HG03460 (cell line): ENCODE data around the gene CTRB2.
"Not testable (repeated sequence)": the region's sequence is repeated elsewhere in the genome, so short reads cannot be mapped to it uniquely, and the experiment has no call there.

Experiments used
- ATAC-seq: cut with Tn5 transposase; IDR thresholded peaks from one replicate; pipeline ENCODE4 v1.9.1; 2021; ENCODE audit not compliant: unreplicated experiment

The CTRB2 gene

GRCh38 chr16:75207831-75208230, 870 bp upstream of the CTRB2 start:
- no peak for ATAC-seq

GRCh38 chr16:75205961-75206748, 806 bp downstream of the CTRB2 start:
- not testable (repeated sequence) for ATAC-seq

DNA sequence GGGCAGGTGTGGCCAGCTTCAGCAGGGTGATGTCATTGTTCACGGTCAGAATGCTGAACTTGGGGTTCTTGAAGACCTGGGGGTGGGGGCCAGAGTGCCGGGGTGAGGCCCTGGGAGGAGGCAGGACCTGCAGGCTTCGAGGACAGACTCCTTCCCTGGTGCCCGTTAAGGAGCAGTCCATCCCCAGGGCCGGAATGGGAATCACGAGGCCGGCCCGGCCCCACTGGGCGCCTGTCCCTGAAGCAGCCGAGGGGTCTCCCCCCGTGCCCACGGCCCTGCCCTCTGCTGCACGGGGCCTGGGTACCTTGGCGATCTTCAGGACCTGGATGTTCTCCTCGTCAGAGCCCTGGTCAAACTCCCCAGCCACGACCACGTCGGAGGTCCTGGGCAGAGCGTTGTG, 1.5 kb downstream of the CTRB2 start:
- ATAC-seq: not testable (repeated sequence)

DNA sequence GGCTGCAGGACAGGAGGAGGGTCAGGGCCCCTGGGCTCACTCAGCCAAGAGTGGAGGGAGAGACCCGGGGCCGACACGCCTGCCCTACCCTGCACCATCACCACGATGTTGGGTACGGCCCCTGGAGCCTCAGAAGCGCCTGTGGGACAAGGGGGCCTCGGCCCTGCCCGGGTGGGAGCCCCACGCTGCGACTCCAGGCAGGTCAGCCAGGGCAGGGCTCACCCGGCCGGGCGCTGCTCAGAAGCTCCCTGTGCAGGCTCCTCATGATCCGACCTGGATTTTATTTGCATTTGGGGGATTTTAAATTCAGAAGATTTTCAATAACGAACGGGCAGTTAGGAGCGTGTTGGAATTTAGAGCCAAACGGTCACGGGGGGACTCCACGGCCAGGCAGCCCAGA, 2.1 kb downstream of the CTRB2 start:
- not testable (repeated sequence) for ATAC-seq

- no peak for ATAC-seq
Measured at GRCh38 chr16:75204410-75204758, 2.6 kb downstream of the CTRB2 start.

DNA sequence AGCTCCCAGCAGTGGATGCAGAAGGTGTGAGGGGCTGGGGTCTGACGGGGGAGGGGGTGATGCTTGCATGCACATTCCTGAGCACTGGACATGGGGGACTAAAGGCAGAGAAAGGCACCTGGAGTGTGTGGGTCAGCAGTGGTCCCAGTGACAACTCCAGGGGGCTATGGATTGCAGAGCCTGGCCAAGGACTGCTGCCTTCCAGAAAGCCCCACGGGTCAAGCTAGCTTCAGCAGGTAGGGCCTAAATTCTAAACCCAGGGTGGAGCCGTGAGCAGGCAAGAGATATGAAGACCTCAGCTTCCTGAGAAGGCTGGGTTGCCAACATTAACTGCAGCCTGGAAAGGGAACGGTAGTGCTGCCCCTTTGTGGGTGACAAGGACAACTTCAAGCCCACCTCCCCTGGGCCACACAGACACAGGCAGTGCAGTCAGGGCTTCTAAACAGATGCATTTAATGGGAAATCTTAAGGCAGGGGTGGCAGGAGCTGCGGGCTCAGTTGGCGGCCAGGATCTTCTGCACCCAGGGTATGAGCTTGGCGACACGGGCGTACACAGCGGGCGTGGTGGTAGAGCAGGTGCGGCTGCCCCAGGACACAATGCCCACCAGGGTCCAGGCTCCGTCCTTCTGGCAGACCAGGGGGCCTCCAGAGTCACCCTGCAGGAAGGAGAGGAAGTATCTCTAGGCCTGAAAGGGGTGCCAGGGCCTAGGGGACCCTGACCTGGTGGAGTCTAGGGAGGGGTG, 3.1 kb downstream of the CTRB2 start:
- ATAC-seq: no peak

GRCh38 chr16:75203096-75203495, 3.9 kb downstream of the CTRB2 start:
- no peak for ATAC-seq

GRCh38 chr16:75202069-75202590, 4.8 kb downstream of the CTRB2 start:
- ATAC-seq: no peak

- no peak for ATAC-seq
Measured at GRCh38 chr16:75198135-75198600, 8.8 kb downstream of the CTRB2 start.

- ATAC-seq: no peak
Measured at GRCh38 chr16:75197522-75198134, 9.3 kb downstream of the CTRB2 start.

DNA sequence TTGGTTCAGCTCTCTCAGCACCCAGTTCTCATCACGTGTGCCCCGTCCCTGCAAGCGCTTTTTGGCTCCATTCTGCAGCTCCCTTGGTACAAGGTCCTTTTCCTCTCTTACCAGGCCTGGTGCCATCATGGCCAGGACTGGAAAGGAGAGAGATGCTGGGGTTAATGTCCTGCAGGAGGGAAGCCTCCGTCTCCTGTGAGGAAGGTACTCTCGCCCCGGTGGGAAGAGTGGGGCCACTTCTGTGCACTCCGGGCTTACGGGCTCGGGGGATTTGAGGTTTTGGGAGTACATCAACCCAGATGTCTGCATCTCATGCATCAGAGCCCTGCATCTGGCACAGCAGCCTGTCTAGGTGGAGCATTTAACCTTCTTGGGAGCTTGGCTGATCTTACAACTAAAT, 10.1 kb downstream of the CTRB2 start:
- no peak for ATAC-seq

GRCh38 chr16:75195811-75196790, 10.9 kb downstream of the CTRB2 start:
- ATAC-seq: no peak

- no peak for ATAC-seq
Measured at GRCh38 chr16:75193730-75194444, 13.1 kb downstream of the CTRB2 start.

GRCh38 chr16:75193265-75193650, 13.7 kb downstream of the CTRB2 start:
- no peak for ATAC-seq

GRCh38 chr16:75192606-75193264, 14.2 kb downstream of the CTRB2 start:
- no peak for ATAC-seq

GRCh38 chr16:75189638-75190245, 17.2 kb downstream of the CTRB2 start:
- ATAC-seq: no peak

GRCh38 chr16:75188832-75189477, 18.0 kb downstream of the CTRB2 start:
- no peak for ATAC-seq

DNA sequence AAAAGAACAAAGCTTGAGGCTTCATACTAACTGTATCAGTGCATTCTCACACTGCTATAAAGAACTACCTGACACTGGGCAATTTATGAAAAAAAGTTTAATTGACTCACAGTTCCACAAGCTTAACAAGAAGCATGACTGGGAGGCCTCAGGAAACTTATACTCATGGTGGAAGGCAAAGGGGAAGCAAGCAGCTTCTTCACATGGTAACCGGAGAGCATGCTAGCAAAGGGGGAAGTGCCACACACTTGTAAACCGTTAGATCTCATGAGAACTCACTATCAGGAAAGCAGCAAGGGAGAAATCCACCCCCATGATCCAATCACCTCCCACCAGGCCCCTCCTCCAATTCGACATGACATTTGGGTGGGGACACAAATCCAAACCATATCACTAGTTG, 25.3 kb downstream of the CTRB2 start:
- ATAC-seq: no peak
